Activated naive CD4-positive, alpha-beta T cell treated with anti-CD3 and anti-CD28 coated beads, Interleukin-2, amount 50 U/mL, for 24 hours (primary cell): ENCODE results near the gene ACBD4.

Experiments used
- H3K27ac Mint-ChIP-seq: one replicate; pipeline ENCODE4 v1.8.0; 2021; ENCODE audit warnings: mild to moderate bottlenecking, mixed read lengths
- H3K27me3 Mint-ChIP-seq: one replicate; pipeline ENCODE4 v1.8.0; 2021; ENCODE audit warnings: mixed read lengths
- H3K36me3 Mint-ChIP-seq: one replicate; pipeline ENCODE4 v1.8.0; 2021; ENCODE audit warnings: mixed read lengths
- H3K4me1 Mint-ChIP-seq: one replicate; pipeline ENCODE4 v1.8.0; 2021; ENCODE audit warnings: mixed read lengths
- H3K4me3 Mint-ChIP-seq: one replicate; pipeline ENCODE4 v1.8.0; 2021; ENCODE audit warnings: mild to moderate bottlenecking, mixed read lengths
- H3K9me3 Mint-ChIP-seq: one replicate; pipeline ENCODE4 v1.8.0; 2021; ENCODE audit warnings: mixed read lengths

The ACBD4 gene

DNA sequence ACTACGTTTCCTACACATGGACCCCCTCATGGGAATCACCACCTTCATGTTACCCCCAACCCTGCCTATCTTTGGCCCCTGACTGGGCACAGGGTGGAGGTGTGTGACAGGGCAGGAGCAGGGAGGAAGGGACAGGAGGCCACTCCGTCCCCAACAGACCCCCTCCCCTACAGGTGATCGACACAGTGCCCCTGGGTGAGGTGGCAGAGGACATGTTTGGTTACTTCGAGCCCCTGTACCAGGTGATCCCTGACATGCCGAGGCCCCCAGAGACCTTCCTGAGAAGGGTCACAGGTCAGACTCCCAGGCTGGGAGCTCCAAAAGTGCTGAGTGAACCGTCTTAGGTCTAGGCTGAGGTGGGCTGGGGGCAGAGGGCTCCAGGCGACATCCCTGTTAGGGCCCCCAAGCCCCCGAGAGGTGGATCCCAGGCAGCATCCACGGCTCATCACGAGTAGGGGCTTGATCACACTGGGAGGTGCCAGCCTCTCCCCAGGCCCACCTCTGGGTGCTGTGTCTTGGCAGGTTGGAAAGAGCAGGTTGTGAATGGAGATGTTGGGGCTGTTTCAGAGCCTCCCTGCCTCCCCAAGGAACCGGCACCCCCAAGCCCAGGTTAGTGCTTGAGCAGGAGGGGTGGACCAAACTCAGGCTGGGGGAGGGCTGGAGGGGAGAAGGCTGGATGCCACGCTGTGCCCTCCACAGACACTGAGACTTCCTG lies 1.5 kb downstream of the ACBD4 start:
- H3K36me3 Mint-ChIP-seq = no peaks in the 10 kb centered on the region
- peak overlapping the region; percentile 88 for H3K4me3 Mint-ChIP-seq
- H3K9me3 Mint-ChIP-seq = no peaks in the 10 kb centered on the region
- H3K27ac Mint-ChIP-seq = no peak overlapping the region
- H3K27me3 Mint-ChIP-seq = no peaks in the 10 kb centered on the region
- peaks cover 26% of the 10 kb centered on the region for H3K4me1 Mint-ChIP-seq

DNA sequence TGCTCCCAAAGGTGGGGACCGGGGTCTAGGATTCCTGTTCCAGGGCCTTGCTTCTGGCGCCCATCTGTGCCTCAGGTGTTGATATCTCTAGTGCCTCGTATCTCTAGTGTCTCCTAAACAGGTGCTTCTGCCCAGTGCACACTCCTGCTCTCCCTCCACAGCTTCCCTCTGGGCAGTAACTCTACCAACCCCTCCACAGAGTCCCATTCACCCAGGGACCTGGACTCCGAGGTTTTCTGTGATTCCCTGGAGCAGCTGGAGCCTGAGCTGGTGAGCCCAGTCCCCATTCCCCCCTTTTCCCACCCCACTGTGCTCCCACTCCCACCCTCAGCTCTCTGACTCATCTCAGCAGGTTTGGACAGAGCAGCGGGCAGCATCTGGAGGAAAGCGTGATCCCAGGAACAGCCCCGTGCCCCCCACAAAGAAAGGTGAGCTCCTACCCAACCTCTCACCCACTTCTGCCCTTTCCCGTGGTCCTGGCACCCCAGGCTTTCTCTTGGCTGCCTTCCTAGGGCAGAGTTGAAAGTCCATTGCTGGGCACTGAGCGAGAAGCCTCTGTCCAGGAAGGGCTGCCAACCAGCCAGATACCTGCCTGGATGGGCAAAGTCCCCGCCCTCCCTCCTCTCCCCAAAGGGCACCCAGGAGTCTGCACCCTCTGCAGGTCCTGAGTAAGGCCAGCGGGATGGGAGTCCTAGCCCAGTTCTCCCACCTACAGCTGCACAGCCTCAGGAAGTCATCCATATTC lies 2.2 kb downstream of the ACBD4 start:
- H3K4me1 Mint-ChIP-seq = peaks cover 28% of the 10 kb centered on the region
- H3K4me3 Mint-ChIP-seq = no peak overlapping the region
- no peaks in the 10 kb centered on the region for H3K36me3 Mint-ChIP-seq
- no peaks in the 10 kb centered on the region for H3K27me3 Mint-ChIP-seq
- no peak overlapping the region for H3K27ac Mint-ChIP-seq
- no peaks in the 10 kb centered on the region for H3K9me3 Mint-ChIP-seq

DNA sequence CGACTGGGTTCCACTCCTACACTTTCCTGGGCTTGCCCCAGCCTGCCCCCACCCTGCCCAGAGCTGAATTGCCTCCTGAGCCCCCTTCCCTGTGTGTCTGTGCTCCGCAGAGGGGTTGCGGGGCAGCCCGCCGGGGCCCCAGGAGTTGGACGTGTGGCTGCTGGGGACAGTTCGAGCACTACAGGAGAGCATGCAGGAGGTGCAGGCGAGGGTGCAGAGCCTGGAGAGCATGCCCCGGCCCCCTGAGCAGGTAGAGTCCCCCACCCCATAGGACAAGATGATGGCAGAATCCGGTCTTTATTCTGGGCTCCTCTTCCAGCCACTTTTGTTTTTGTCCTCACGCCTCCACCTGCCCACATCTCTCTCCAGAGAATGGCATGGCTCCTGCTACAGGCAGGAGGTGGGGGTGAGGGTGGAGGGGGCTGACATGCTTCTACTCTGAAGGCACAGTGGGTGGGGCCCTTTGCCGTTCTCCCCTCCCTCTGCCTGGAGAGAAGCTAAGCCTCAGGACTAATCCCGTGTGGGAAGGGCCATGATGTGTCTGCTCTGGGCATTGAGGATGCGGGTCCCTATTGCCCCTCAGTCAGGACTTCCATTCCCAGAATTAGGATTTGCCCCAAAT lies 3.5 kb downstream of the ACBD4 start:
- H3K27ac Mint-ChIP-seq = peak overlapping the region; percentile 14
- H3K36me3 Mint-ChIP-seq = no peaks in the 10 kb centered on the region
- no peak overlapping the region for H3K4me3 Mint-ChIP-seq
- H3K9me3 Mint-ChIP-seq = no peaks in the 10 kb centered on the region
- no peaks in the 10 kb centered on the region for H3K27me3 Mint-ChIP-seq
- H3K4me1 Mint-ChIP-seq = peaks cover 27% of the 10 kb centered on the region

DNA sequence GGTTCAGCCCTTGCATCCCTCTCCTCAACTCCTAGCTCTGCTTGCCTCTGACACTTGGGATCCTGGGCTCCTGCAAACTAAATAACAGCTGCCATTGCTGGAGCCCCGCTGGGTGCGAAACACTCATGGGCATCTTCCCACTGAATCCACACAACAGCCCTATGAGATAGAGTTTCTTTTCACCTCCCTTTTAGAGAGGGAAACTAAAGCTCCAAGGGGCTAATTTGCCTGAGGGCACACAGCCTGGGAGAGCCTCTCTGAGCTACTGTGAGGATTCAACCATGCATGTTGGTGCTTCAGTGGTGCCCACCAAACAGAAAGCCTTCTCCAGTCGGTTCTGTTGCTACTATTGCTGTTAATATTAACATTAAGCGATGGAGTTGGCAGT lies 4.0 kb downstream of the ACBD4 start:
- no peaks in the 10 kb centered on the region for H3K36me3 Mint-ChIP-seq
- peak overlapping the region; percentile 14 for H3K27ac Mint-ChIP-seq

DNA sequence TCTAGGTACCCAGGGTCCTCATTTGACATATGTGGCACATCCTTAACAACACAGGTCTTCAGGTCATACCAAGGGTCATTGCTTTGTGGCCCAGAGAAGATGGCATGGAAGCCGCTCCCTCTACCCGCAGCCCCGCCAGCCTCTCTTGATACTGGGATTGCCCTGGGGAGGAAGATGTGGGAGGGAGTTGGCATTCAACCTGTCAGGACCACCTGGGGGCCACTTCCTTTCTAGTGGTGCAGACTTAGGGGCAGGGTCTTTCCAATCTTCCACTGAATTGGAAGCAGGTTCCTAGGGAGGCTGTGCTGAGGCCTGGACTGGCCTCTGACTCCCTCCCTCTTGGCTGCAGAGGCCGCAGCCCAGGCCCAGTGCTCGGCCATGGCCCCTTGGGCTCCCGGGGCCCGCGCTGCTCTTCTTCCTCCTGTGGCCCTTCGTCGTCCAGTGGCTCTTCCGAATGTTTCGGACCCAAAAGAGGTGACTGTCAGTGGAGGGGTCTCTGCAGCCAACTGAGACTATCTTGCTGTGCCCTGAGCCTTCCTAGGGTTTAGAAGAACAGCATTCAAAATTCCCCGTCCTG lies 7.7 kb downstream of the ACBD4 start:
- H3K27me3 Mint-ChIP-seq = no peaks in the 10 kb centered on the region
- peak overlapping the region; percentile 70 for H3K4me3 Mint-ChIP-seq
- no peaks in the 10 kb centered on the region for H3K9me3 Mint-ChIP-seq
- H3K36me3 Mint-ChIP-seq = no peaks in the 10 kb centered on the region
- H3K4me1 Mint-ChIP-seq = peaks cover 46% of the 10 kb centered on the region
- no peak overlapping the region for H3K27ac Mint-ChIP-seq

More for the DNA sequence above, 4.0 kb downstream of the ACBD4 start:
- Mint-ChIP-seq H3K9me3 (no peaks in the 10 kb centered on the region), H3K4me3 (no peak overlapping the region), H3K4me1 (peaks cover 27% of the 10 kb centered on the region), H3K27me3 (no peaks in the 10 kb centered on the region)

DNA sequence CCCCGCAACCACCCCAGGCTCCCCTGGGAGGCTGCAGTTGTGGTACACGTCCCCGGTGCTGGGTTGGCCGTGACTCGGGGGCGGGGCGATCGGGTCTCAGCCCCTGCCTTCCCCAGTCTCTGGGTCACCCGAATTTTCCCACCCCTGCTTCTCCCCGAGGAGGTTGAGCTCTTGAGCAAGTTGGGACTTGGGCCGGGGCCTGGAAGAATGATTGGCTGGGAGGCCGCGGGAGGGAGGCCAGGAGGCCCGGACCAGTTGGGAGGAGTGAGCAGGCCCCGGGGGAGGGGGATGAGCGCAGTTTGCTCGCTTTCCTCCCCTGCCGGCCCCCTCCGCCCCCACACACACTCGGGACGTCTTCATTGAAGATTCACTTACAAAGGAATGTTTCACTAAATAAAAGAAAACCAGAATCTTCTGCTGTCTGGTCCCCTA lies 8.3 kb downstream of the ACBD4 start:
- H3K36me3 Mint-ChIP-seq = peaks cover 1% of the 10 kb centered on the region
- no peaks in the 10 kb centered on the region for H3K9me3 Mint-ChIP-seq
- no peaks in the 10 kb centered on the region for H3K27me3 Mint-ChIP-seq
- peak overlapping the region; percentile 70 for H3K4me3 Mint-ChIP-seq
- peaks cover 46% of the 10 kb centered on the region for H3K4me1 Mint-ChIP-seq
- H3K27ac Mint-ChIP-seq = peak overlapping the region; percentile 72

DNA sequence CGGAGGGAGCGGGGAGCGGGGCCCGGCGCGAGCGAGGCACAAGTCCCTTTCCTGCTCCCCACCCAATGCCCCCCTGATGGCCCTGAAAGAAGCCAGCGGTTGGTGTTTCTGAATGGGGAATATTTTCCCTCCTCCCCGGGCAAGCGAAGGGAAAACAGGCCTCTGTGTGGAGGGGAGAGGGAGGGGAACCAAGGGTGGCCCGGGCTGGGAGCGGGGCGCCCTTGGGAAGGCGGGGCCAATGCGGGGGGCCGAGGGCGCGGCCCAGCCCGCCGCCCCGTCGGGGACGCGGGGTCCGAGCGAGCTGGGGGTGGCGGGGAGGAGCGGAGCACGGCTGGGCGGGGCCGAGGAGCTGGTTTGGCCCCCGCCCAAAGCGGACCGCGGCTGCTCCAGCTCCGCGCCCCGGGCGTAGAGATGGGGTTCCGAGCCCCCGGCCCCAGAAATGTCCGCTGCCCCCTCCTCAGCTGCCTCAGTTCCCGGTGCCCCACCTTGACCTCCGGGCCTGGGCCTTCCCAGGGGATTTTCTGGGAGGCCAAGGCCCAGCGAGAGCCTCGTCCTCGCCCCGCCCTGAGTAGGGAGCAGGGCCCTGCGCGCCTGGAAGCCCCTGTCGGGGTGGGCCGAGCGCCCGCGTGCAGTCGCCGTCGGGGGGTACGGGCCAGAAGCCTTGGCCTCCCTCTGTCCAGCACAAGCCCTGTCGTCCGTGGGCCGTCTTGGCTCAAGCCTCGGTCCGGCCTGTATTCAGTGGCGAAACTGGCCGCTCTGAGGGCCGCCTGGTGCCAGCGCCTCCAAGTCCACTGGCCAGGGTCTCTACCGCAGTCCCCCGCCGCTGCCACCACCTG lies 8.9 kb downstream of the ACBD4 start:
- H3K9me3 Mint-ChIP-seq = no peaks in the 10 kb centered on the region
- peak overlapping the region; percentile 72 for H3K27ac Mint-ChIP-seq
- peak overlapping the region; percentile 70 for H3K4me3 Mint-ChIP-seq
- H3K27me3 Mint-ChIP-seq = no peaks in the 10 kb centered on the region
- peaks cover 46% of the 10 kb centered on the region for H3K4me1 Mint-ChIP-seq
- H3K36me3 Mint-ChIP-seq = peaks cover 2% of the 10 kb centered on the region

DNA sequence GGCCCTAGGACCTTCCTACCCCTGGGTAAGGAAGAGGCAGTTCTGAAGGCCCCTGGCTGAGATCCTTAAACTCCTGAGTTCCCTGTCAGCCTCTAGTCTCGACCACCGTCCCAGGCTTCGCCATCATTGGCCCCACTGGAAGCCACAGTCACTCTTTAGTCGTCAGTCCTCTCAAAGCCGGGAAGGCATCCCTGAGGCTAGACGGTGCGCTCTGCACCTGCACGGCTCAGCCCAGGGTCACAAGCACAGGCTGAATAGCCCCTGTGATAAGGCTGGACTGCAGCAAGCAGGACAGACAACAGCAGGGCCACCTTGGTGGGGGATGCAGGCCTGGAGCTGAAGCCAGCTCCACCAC lies 9.5 kb downstream of the ACBD4 start:
- Mint-ChIP-seq H3K4me3 (peak overlapping the region; percentile 52), H3K36me3 (peaks cover 3% of the 10 kb centered on the region), H3K27me3 (no peaks in the 10 kb centered on the region), H3K4me1 (peaks cover 46% of the 10 kb centered on the region), H3K9me3 (no peaks in the 10 kb centered on the region), H3K27ac (no peak overlapping the region)

DNA sequence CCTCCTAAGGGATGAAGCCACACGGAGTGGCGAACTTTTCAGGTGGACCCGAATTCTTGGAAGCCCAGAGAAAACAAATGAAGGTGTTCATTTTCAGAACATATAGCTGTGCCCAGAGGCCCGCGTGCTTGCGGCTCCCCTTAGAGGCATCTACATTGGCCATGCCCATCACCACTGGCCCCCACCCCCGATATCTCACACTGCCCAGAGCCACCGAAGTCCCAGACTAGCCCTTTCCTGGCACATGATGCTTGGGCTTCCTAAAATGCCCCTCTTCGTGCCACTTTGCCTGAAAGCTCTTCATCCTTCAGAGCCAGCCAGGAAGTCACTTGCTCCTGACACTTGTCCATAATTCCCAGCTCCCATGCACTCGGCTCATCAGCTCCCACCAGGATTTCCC lies 10.7 kb downstream of the ACBD4 start:
- H3K4me1 Mint-ChIP-seq = peaks cover 52% of the 10 kb centered on the region

DNA sequence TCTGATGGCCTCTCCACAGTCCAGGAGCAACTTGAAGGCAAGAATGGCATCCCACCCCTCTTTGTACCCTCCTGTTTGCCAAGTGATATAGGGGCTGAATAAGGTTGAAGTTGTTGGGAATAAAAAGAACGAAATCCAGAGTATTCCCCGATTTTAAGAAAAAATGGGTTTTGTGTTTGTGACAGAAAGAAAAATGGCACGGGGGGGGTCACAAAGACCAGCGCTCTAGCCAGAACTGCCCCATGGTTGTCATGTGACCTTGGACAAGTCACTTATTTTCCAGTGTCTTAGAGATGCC lies 11.1 kb downstream of the ACBD4 start:
- peak overlapping the region; percentile 96 for H3K27ac Mint-ChIP-seq
- H3K36me3 Mint-ChIP-seq = peaks cover 3% of the 10 kb centered on the region
- H3K4me3 Mint-ChIP-seq = peak overlapping the region; percentile 98
- no peaks in the 10 kb centered on the region for H3K27me3 Mint-ChIP-seq
- peaks cover 52% of the 10 kb centered on the region for H3K4me1 Mint-ChIP-seq
- H3K9me3 Mint-ChIP-seq = no peaks in the 10 kb centered on the region

More for the DNA sequence above, 10.7 kb downstream of the ACBD4 start:
- Mint-ChIP-seq H3K36me3 (peaks cover 3% of the 10 kb centered on the region), H3K9me3 (no peaks in the 10 kb centered on the region), H3K4me3 (peak overlapping the region; percentile 98), H3K27ac (peak overlapping the region; percentile 96), H3K27me3 (no peaks in the 10 kb centered on the region)

DNA sequence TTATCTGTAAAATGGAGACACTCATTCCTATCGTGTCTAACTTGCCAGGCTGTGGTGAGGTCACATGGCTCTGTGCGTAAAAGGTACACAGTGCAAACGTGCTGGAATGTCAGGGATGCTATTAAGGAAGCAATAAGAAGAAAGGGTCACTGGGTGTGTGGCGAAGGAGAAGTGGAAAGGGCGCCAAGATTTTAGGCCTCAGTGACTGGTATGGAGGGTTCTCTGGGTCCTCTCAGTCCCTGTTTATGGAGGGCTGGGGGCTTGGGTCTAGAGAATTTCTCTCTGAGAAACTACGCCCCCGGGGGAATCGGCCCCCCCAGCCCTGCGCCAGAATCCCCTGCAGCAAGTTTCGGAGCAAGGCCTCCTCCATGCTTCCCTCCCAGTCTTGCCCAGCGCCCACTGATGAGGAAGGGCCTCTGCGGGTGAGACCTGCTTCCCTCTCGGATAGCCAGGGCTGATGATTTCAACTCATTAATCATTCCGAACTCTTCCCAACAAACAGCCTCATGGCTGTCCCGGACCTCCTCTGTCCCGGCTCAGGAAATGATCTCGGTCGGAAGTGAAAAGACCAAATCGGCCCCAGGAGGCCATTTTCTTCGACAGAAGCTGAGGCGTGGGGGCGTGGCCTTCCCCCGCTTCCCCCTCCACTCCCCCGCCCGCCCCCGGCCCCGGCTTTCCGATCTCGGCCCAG lies 11.5 kb downstream of the ACBD4 start:
- H3K36me3 Mint-ChIP-seq = peaks cover 3% of the 10 kb centered on the region
- H3K4me1 Mint-ChIP-seq = peaks cover 52% of the 10 kb centered on the region
- H3K4me3 Mint-ChIP-seq = peak overlapping the region; percentile 98
- H3K9me3 Mint-ChIP-seq = no peaks in the 10 kb centered on the region
- no peaks in the 10 kb centered on the region for H3K27me3 Mint-ChIP-seq
- H3K27ac Mint-ChIP-seq = peak overlapping the region; percentile 100

DNA sequence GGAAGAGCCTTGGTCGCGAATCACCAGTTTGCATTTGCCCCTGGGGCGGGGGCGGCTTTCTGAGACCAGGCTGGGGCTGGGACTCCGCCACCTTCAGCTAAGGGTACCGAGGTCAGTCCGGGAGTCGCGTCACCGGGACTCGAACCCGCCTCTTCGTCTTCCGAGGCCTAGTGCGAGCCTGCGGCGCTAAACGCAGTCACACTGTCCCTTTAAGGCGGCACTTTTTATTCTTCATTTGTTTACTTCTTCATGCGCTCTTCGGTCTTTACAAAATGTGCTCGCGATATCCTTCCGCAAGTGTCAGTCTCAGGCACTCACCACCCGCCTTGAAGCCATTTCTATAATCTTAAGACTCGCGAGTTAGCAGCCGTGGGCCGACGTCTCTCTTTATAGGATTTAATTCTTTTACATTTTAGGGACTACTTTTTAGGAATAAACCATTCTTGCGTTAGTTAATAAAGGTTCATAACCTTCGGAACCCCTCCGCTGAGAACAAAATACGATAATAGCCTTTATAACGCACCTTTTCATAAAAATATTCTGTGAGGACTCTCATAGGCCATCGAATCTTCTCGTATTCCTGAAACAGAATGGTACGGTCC lies 12.2 kb downstream of the ACBD4 start:
- Mint-ChIP-seq H3K4me3 (peak overlapping the region; percentile 98), H3K36me3 (peaks cover 3% of the 10 kb centered on the region), H3K27ac (peak overlapping the region; percentile 100), H3K27me3 (no peaks in the 10 kb centered on the region), H3K9me3 (no peaks in the 10 kb centered on the region), H3K4me1 (peaks cover 52% of the 10 kb centered on the region)

DNA sequence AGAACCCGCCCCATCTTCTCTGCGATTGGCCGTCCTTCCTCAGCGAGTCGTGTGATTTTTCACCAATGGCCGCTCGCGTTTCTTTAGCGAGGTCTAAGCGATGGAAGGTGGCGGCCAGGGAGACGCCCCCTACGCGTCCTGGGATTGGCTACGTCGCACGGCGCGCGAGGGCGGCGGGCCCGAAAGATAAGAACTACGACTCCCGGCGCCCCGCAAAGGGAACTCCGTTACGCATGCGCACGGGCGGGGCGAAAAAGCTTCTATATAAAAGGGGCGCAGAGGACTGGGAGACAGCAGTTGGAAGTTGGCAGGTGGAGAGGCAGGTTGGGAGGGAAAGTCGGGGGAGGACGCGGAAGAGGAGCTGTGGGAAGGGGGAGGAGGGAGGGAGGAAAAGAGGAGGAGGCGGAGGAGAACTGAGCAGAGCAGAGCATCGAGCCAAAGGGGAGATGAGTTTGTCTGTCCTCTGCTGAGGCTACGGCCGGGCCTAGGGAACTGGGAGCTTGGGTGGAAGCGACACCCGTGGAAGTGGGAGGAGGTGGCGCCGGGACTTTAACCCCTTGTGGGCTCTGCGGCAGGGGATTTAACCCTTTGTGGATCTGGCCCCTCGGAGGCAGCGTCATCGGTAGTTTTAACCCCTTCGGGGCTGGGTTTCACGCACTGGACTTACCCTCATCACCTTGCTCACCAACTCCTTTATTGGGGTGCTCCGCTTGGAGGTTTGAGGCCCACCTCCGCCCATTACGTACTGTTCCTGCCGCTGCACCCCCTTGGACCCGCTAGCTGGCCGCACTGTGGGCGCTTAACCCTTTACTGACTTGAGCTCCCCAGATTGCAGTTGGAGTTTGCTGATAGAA lies 12.9 kb downstream of the ACBD4 start, which contains the start of gene HEXIM1:
Gene HEXIM1, plus strand, starts transcription at position 293 of the 854 bp plus-strand sequence. CDS start 716 bp downstream, outside the sequence.
- Mint-ChIP-seq H3K4me3 (peak within 1 kb of the TSS; percentile 98), H3K4me1 (peaks cover 48% of the 10 kb centered on the region), H3K27me3 (no peaks in the 10 kb centered on the region), H3K9me3 (no peaks in the 10 kb centered on the region), H3K36me3 (peaks cover 3% of the 10 kb centered on the region), H3K27ac (peak within 1 kb of the TSS; percentile 100)
